SK-N-MC (cell line): ENCODE data around the gene ZDHHC22.

Experiments used
- EZH2 ChIP-seq: fragments of 200-600 bp; sonication (generic); IDR thresholded peaks from one replicate; pipeline ENCODE4 v1.6.1; 2017; ENCODE audit warnings: antibody characterized with exemption
- POLR2AphosphoS5 ChIP-seq: IDR thresholded peaks from 2 replicates; pipeline ENCODE4 v1.6.1; 2012; ENCODE audit warnings: mild to moderate bottlenecking, low read depth, low read length, borderline replicate concordance

DNA sequence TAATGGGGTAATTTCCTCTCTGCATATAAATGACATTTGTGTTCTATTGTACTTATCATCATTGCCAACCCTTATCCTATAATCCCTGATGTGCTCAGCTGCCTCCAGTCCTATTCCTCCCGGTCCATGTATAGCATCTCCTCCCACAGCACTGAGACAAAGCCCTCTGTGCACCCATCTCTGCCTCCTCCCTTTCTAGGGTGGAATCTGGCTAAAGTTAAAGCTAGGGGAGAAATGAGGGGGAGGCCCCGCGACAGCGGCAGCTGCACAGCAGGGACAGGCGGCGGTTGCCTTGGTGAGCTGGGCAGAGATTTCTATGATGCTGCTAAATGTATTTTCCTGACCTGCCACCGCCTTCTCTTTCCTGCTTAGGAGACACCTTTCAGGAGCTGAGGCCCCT lies 12.8 kb upstream of the ZDHHC22 start:
- TF ChIP-seq POLR2AphosphoS5, result no peak
- TF ChIP-seq EZH2, result no peak
